Adrenal gland (tissue), 5 donors: Measurements from ENCODE around the gene FGF19.

Source experiments
- CTCF ChIP-seq, 6 experiments: fragments of 450-650 bp in 4 of 6; fragments of 200-600 bp in 2 of 6; sonication (generic) in 1 of 6; IDR thresholded peaks; 1 replicate in 5 of 6; 2 replicates in 1 of 6; pipeline versions ENCODE4 v1.5.1 to v1.8.0; 2016 to 2021; ENCODE audit warnings: antibody characterized with exemption in 6 of 6, mild to moderate bottlenecking in 2 of 6, moderate library complexity in 1 of 6
- POLR2A ChIP-seq, 2 donors: fragments of 450-650 bp; IDR thresholded peaks; one replicate each; pipeline ENCODE4 v1.6.1; 2017; ENCODE audit warnings: antibody characterized with exemption in 2 of 2, mild to moderate bottlenecking in 2 of 2, moderate library complexity in 1 of 2
- donor health status: DM: no; HTN: no; CAD: no.

GRCh38 chr11:69705351-69705811, 1.6 kb upstream of the FGF19 start:
- TF ChIP-seq CTCF (IDR thresholded peaks at IDR 0.05) (no peak), POLR2A (IDR thresholded peaks at IDR 0.05) (no peak)
